H9 (cell line): Measurements from ENCODE around the gene FOLR3. TPM values are rescaled to one million over a fixed set of nuclear protein-coding genes. Genes with fewer than 3 reads are reported as not detected.

Experiments
- DNase-seq: peaks from one replicate; pipeline ENCODE4 v3.0.0-alpha.2; 2017
- H2AFZ ChIP-seq: one replicate; pipeline ENCODE4 v1.6.1; 2013; ENCODE audit warnings: mild to moderate bottlenecking, low read length, control low read depth, moderate library complexity
- H2AK5ac ChIP-seq: 2 replicates; pipeline ENCODE4 v1.6.1; 2013; ENCODE audit warnings: low read length, control low read depth, mixed read lengths; ENCODE audit not compliant: insufficient read length
- H2BK120ac ChIP-seq: one replicate; pipeline ENCODE4 v1.6.1; 2013; ENCODE audit warnings: low read depth, mild to moderate bottlenecking, low read length, control low read depth, inconsistent platforms; ENCODE audit not compliant: poor library complexity, severe bottlenecking
- H2BK12ac ChIP-seq: 2 replicates; pipeline ENCODE4 v1.6.1; 2013; ENCODE audit warnings: low read length, control low read depth, mixed read lengths, low read depth; ENCODE audit not compliant: insufficient read length
- H2BK15ac ChIP-seq: 2 replicates; pipeline ENCODE4 v1.6.1; 2013; ENCODE audit warnings: low read depth, low read length, control low read depth
- H2BK20ac ChIP-seq: one replicate; pipeline ENCODE4 v1.6.1; 2013; ENCODE audit warnings: low read depth, mild to moderate bottlenecking, low read length, control low read depth, inconsistent platforms; ENCODE audit not compliant: poor library complexity, severe bottlenecking
- H2BK5ac ChIP-seq: 2 replicates; pipeline ENCODE4 v1.6.1; 2013; ENCODE audit warnings: low read length, control low read depth, mixed read lengths; ENCODE audit not compliant: insufficient read length
- H3K14ac ChIP-seq: 2 replicates; pipeline ENCODE4 v1.6.1; 2013; ENCODE audit warnings: low read length, control low read depth; ENCODE audit not compliant: insufficient read depth
- H3K18ac ChIP-seq: 2 replicates; pipeline ENCODE4 v1.6.1; 2013; ENCODE audit warnings: low read depth, mild to moderate bottlenecking, mixed read lengths, low read length, control low read depth; ENCODE audit not compliant: insufficient read length
- H3K23ac ChIP-seq: 2 replicates; pipeline ENCODE4 v1.6.1; 2013; ENCODE audit warnings: low read length, control low read depth, mixed read lengths, low read depth; ENCODE audit not compliant: insufficient read length
- H3K23me2 ChIP-seq: 2 replicates; pipeline ENCODE4 v1.6.1; 2013; ENCODE audit warnings: low read depth, mild to moderate bottlenecking, mixed read lengths, low read length, control low read depth; ENCODE audit not compliant: insufficient read length, poor library complexity, severe bottlenecking
- H3K27ac ChIP-seq: 2 replicates; pipeline ENCODE4 v1.5.1; 2013; ENCODE audit warnings: low read length, control low read depth, mixed read lengths, low read depth; ENCODE audit not compliant: insufficient read length
- H3K27me3 ChIP-seq: 2 replicates; pipeline ENCODE4 v1.6.1; 2013; ENCODE audit warnings: low read length, control low read depth, inconsistent platforms; ENCODE audit not compliant: insufficient read depth
- H3K4ac ChIP-seq: 2 replicates; pipeline ENCODE4 v1.6.1; 2013; ENCODE audit warnings: low read depth, mild to moderate bottlenecking, control low read depth, inconsistent platforms, low read length, moderate library complexity
- H3K4me1 ChIP-seq: 2 replicates; pipeline ENCODE4 v1.6.1; 2013; ENCODE audit warnings: low read length, control low read depth, inconsistent platforms; ENCODE audit not compliant: insufficient read depth
- H3K4me2 ChIP-seq: 2 replicates; pipeline ENCODE4 v1.6.1; 2013; ENCODE audit warnings: low read length, control low read depth, mixed read lengths; ENCODE audit not compliant: insufficient read length, insufficient read depth
- H3K56ac ChIP-seq: 2 replicates; pipeline ENCODE4 v1.6.1; 2013; ENCODE audit warnings: low read depth, mild to moderate bottlenecking, mixed read lengths, low read length, control low read depth; ENCODE audit not compliant: insufficient read length
- H3K79me1 ChIP-seq: 2 replicates; pipeline ENCODE4 v1.6.1; 2013; ENCODE audit warnings: low read depth, mild to moderate bottlenecking, moderate library complexity, low read length, control low read depth, inconsistent platforms; ENCODE audit not compliant: insufficient read depth, poor library complexity, severe bottlenecking
- H3K79me2 ChIP-seq: 2 replicates; pipeline ENCODE4 v1.6.1; 2013; ENCODE audit warnings: low read length, control low read depth, inconsistent platforms; ENCODE audit not compliant: insufficient read depth
- H3K9ac ChIP-seq: 2 replicates; pipeline ENCODE4 v1.6.1; 2013; ENCODE audit warnings: low read length, control low read depth, mixed read lengths; ENCODE audit not compliant: insufficient read length; ENCODE audit errors: extremely low read depth
- H3K9me3 ChIP-seq: one replicate; pipeline ENCODE4 v1.6.1; 2013; ENCODE audit warnings: low read depth, low read length, inconsistent platforms; ENCODE audit not compliant: control insufficient read depth
- H3T11ph ChIP-seq: one replicate; pipeline ENCODE4 v1.6.1; 2013; ENCODE audit warnings: mild to moderate bottlenecking, low read length, control low read depth, inconsistent platforms
- H4K20me1 ChIP-seq: one replicate; pipeline ENCODE4 v1.6.1; 2013; ENCODE audit not compliant: control insufficient read depth, insufficient read length, insufficient read depth
- H4K5ac ChIP-seq: 2 replicates; pipeline ENCODE4 v1.6.1; 2013; ENCODE audit warnings: low read depth, mild to moderate bottlenecking, mixed read lengths, low read length, control low read depth; ENCODE audit not compliant: insufficient read length
- H4K8ac ChIP-seq: replicated peaks from 2 replicates; pipeline ENCODE4 v1.6.1; 2013; ENCODE audit warnings: low read length, control low read depth, mixed read lengths, low read depth; ENCODE audit not compliant: insufficient read length
- H4K91ac ChIP-seq: 2 replicates; pipeline ENCODE4 v1.6.1; 2013; ENCODE audit warnings: low read depth, mild to moderate bottlenecking, moderate library complexity, mixed read lengths, low read length, control low read depth; ENCODE audit not compliant: insufficient read length
- H3K27ac Mint-ChIP-seq, 3 experiments: 2 replicates in 2 of 3; 3 replicates in 1 of 3; pipeline ENCODE4 v1.8.0; 2020 to 2021; ENCODE audit warnings: mixed read lengths in 3 of 3, mild to moderate bottlenecking in 1 of 3, moderate library complexity in 1 of 3
- H3K27me3 Mint-ChIP-seq: 2 replicates; pipeline ENCODE4 v1.8.0; 2021; ENCODE audit warnings: low read depth, mild to moderate bottlenecking, moderate library complexity, mixed read lengths
- H3K36me3 Mint-ChIP-seq, 3 experiments: 2 replicates in 2 of 3; 3 replicates in 1 of 3; pipeline ENCODE4 v1.8.0; 2020 to 2021; ENCODE audit warnings: low read depth in 3 of 3, mixed read lengths in 3 of 3; ENCODE audit not compliant: insufficient read depth in 1 of 3
- H3K4me1 Mint-ChIP-seq, 2 experiments: 2 replicates each; pipeline ENCODE4 v1.8.0; 2020; ENCODE audit warnings: mixed read lengths in 2 of 2
- H3K4me3 Mint-ChIP-seq, 2 experiments: 2 replicates in 1 of 2; 3 replicates in 1 of 2; pipeline ENCODE4 v1.8.0; 2020 to 2021; ENCODE audit warnings: mild to moderate bottlenecking in 2 of 2, mixed read lengths in 2 of 2, moderate library complexity in 1 of 2
- H3K9me3 Mint-ChIP-seq, 2 experiments: 2 replicates in 1 of 2; 3 replicates in 1 of 2; pipeline ENCODE4 v1.8.0; 2020; ENCODE audit warnings: mild to moderate bottlenecking in 2 of 2, mixed read lengths in 2 of 2, moderate library complexity in 1 of 2
- CTCF ChIP-seq: fragments of 200-600 bp; sonication (generic); conservative IDR thresholded peaks from 3 replicates; pipeline ENCODE4 v1.8.0; 2021; ENCODE audit warnings: antibody characterized with exemption, mild to moderate bottlenecking
- WGBS: extraction: QIAGEN DNeasy Blood & Tissue Kit; methylation state at CpG from one replicate; pipeline ENCODE4 v1.1.7; 2013; ENCODE audit warnings: missing lambda C conversion rate, low lambda C conversion rate, mixed read lengths; ENCODE audit not compliant: insufficient read length; ENCODE audit errors: extremely low coverage; 5-methylcytosine and 5-hydroxymethylcytosine counted together
- total RNA-seq: library from RNA; stranded (reverse); gene quantifications from 2 replicates; pipeline ENCODE4 v1.2.1, GENCODE V29; 2021

Gene FOLR3
- total RNA-seq, 1 experiment from 2014 or later: not detected

- no peaks in the 10 kb centered on the region for H3K23me2 ChIP-seq
- H3K79me1 ChIP-seq: no peaks in the 10 kb centered on the region
- H3K4me1 ChIP-seq: no peaks in the 10 kb centered on the region
- H2BK5ac ChIP-seq: no peak overlapping the region
- no peaks in the 10 kb centered on the region; a peak in 1 of 5 replicates for H3K9me3 Mint-ChIP-seq
- H3K27ac Mint-ChIP-seq: no peak overlapping the region
- H3K4ac ChIP-seq: no peak overlapping the region
- TF ChIP-seq CTCF: no peak
- no peak overlapping the region for H2BK120ac ChIP-seq
- no peaks in the 10 kb centered on the region for H4K20me1 ChIP-seq
- no CpG with 5 or more reads among the region's 3 CpGs for WGBS
- no peak overlapping the region for H2AFZ ChIP-seq
- no peak overlapping the region for H4K5ac ChIP-seq
- H4K91ac ChIP-seq: no peak overlapping the region
- no peak overlapping the region for H2BK12ac ChIP-seq
- H3K36me3 Mint-ChIP-seq: no peaks in the 10 kb centered on the region
- no peak overlapping the region for H3K9ac ChIP-seq
- no peak overlapping the region for H2AK5ac ChIP-seq
- H3K18ac ChIP-seq: no peak overlapping the region
- H2BK20ac ChIP-seq: no peak overlapping the region
- H3K23ac ChIP-seq: no peak overlapping the region
- H3K9me3 ChIP-seq: no peaks in the 10 kb centered on the region
- no peak overlapping the region for H3K4me2 ChIP-seq
- no peak for DNase-seq
- no peak overlapping the region for H2BK15ac ChIP-seq
- no peak overlapping the region for H3T11ph ChIP-seq
- H3K79me2 ChIP-seq: no peaks in the 10 kb centered on the region
- no peak overlapping the region for H3K14ac ChIP-seq
- no peak overlapping the region for H3K27ac ChIP-seq
- no peak overlapping the region for H3K56ac ChIP-seq
- H3K4me3 Mint-ChIP-seq: no peak overlapping the region
- H3K27me3 Mint-ChIP-seq: peaks cover 7% of the 10 kb centered on the region; the same call in 1 of the 2 replicates
- no peaks in the 10 kb centered on the region for H3K27me3 ChIP-seq
- H3K4me1 Mint-ChIP-seq: no peaks in the 10 kb centered on the region
- H4K8ac ChIP-seq: no peak overlapping the region
Measured at GRCh38 chr11:72173291-72173690, 37.8 kb downstream of the FOLR3 start.
